Gastrocnemius medialis (tissue), 4 donors: ENCODE data around the gene DNAAF1.

ENCODE experiments used
- CTCF ChIP-seq, 5 experiments: fragments of 450-650 bp in 3 of 5; fragments of 200-600 bp in 2 of 5; sonication (generic) in 2 of 5; IDR thresholded peaks in 4 of 5; conservative IDR thresholded peaks in 1 of 5; 1 replicate in 4 of 5; 2 replicates in 1 of 5; pipeline ENCODE4 v1.5.1; 2016 to 2019; ENCODE audit warnings: antibody characterized with exemption in 5 of 5, mild to moderate bottlenecking in 3 of 5, moderate library complexity in 3 of 5
- POLR2A ChIP-seq, 2 donors: fragments of 450-650 bp; IDR thresholded peaks; one replicate each; pipeline ENCODE4 v1.6.1; 2017; ENCODE audit warnings: antibody characterized with exemption in 2 of 2, mild to moderate bottlenecking in 2 of 2, moderate library complexity in 2 of 2

GRCh38 chr16:84159007-84159406 lies 13.9 kb downstream of the DNAAF1 start:
- TF ChIP-seq CTCF (IDR thresholded peaks at IDR 0.05 in 4 of 5, conservative IDR thresholded peaks at IDR 0.05 in 1 of 5), result no peak
- TF ChIP-seq POLR2A (IDR thresholded peaks at IDR 0.05), result no peak
